Esophagus squamous epithelium (tissue), 5 donors: ENCODE results near the gene GET3. TPM values are rescaled to one million over a fixed set of nuclear protein-coding genes. Genes with fewer than 3 reads are reported as not detected.

Experiments
- DNase-seq: peaks from one replicate; lab custom pipeline; 2025; lab: John Stamatoyannopoulos, UW
- H3K27ac ChIP-seq, 4 donors: fragments of 200-600 bp; sonication (generic); one replicate each; pipeline ENCODE4 v1.5.1; 2016 to 2019; ENCODE audit warnings: mild to moderate bottlenecking in 1 of 4
- H3K27me3 ChIP-seq, 4 donors: fragments of 200-600 bp; sonication (generic); 1 replicate in 3 of 4; 2 replicates in 1 of 4; pipeline versions ENCODE4 v1.5.1 to v1.6.0; 2017 to 2021; ENCODE audit warnings: antibody characterized with exemption in 1 of 4
- H3K36me3 ChIP-seq, 3 donors: fragments of 200-600 bp; sonication (generic); one replicate each; pipeline ENCODE4 v1.5.1; 2016 to 2019
- H3K4me1 ChIP-seq, 3 donors: fragments of 200-600 bp; sonication (generic); one replicate each; pipeline ENCODE4 v1.5.1; 2017 to 2019
- H3K4me3 ChIP-seq, 4 donors: fragments of 200-600 bp; sonication (generic); 1 replicate in 3 of 4; 2 replicates in 1 of 4; pipeline ENCODE4 v1.5.1; 2016 to 2019; ENCODE audit warnings: mild to moderate bottlenecking in 2 of 4, moderate library complexity in 1 of 4
- H3K9me3 ChIP-seq, 3 donors: fragments of 200-600 bp; sonication (generic); one replicate each; pipeline ENCODE4 v1.5.1; 2016 to 2019
- POLR2A ChIP-seq, 4 donors: fragments of 450-650 bp; IDR thresholded peaks; one replicate each; pipeline ENCODE4 v1.6.1; 2017; ENCODE audit warnings: antibody characterized with exemption in 4 of 4, mild to moderate bottlenecking in 4 of 4, moderate library complexity in 3 of 4
- WGBS, 2 donors: methylation state at CpG; one replicate each; pipeline ENCODE4 v1.1.5; 2018; 5-methylcytosine and 5-hydroxymethylcytosine counted together
- intact Hi-C: fragments of 100-400 bp; cut with DNase I; formaldehyde crosslinking; loops from one replicate; pipeline ENCODE4 v1.15.0; 2022
- total RNA-seq, 4 donors: library from RNA; depleted of rRNA; stranded (reverse); fragments of >200 nt; gene quantifications; one replicate each; pipeline ENCODE4 v1.1.0, GENCODE V29; 2016
- TF ChIP-seq, protein P1 (sequence below), 6 experiments: fragments of 450-650 bp in 4 of 6; fragments of 200-600 bp in 2 of 6; sonication (generic) in 2 of 6; IDR thresholded peaks; one replicate each; pipeline ENCODE4 v1.5.1; 2016 to 2019; ENCODE audit warnings: antibody characterized with exemption in 6 of 6, mild to moderate bottlenecking in 4 of 6, moderate library complexity in 4 of 6
- donor health status: DM: yes; HTN: yes; CAD: no.

GET3 gene
- total RNA-seq, 4 donors from 2014 or later, result 36.8 to 69.9 (median 51.2) TPM

DNA sequence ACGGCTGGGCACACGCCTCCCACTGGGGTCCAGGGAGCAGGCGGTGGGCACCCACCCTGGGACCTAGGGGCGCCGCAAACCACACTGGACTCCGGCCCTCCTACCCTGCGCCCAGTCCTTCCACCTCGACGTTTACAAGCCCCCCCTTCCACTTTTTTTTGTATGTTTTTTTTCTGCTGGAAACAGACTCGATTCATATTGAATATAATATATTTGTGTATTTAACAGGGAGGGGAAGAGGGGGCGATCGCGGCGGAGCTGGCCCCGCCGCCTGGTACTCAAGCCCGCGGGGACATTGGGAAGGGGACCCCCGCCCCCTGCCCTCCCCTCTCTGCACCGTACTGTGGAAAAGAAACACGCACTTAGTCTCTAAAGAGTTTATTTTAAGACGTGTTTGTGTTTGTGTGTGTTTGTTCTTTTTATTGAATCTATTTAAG is 55.6 kb downstream of the GET3 start:
- peaks cover 35 to 68% (median 51%) of the 10 kb centered on the region in 3 donors for H3K4me1 ChIP-seq
- H3K27me3 ChIP-seq, result no peaks in the 10 kb centered on the region
- intact Hi-C loops, result no loop called here
- TF ChIP-seq, protein P1, sequence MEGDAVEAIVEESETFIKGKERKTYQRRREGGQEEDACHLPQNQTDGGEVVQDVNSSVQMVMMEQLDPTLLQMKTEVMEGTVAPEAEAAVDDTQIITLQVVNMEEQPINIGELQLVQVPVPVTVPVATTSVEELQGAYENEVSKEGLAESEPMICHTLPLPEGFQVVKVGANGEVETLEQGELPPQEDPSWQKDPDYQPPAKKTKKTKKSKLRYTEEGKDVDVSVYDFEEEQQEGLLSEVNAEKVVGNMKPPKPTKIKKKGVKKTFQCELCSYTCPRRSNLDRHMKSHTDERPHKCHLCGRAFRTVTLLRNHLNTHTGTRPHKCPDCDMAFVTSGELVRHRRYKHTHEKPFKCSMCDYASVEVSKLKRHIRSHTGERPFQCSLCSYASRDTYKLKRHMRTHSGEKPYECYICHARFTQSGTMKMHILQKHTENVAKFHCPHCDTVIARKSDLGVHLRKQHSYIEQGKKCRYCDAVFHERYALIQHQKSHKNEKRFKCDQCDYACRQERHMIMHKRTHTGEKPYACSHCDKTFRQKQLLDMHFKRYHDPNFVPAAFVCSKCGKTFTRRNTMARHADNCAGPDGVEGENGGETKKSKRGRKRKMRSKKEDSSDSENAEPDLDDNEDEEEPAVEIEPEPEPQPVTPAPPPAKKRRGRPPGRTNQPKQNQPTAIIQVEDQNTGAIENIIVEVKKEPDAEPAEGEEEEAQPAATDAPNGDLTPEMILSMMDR (IDR thresholded peaks at IDR 0.05), result peak in 1 of 6 experiments; percentile 1
- peak in 2 of 4 donors; percentile 5 to 42 for TF ChIP-seq POLR2A (IDR thresholded peaks at IDR 0.05)
- H3K9me3 ChIP-seq, result no peaks in the 10 kb centered on the region
- no peak for DNase-seq
- peaks cover 0 to 13% (median 11%) of the 10 kb centered on the region in 3 donors for H3K36me3 ChIP-seq
- H3K4me3 ChIP-seq, result peak overlapping the region; percentile 79 to 89 (median 88)
- WGBS, 2 donors, result 0% methylated on average over 15 to 18 of the region's 22 CpGs
- peak overlapping the region; percentile 99 for H3K27ac ChIP-seq

DNA sequence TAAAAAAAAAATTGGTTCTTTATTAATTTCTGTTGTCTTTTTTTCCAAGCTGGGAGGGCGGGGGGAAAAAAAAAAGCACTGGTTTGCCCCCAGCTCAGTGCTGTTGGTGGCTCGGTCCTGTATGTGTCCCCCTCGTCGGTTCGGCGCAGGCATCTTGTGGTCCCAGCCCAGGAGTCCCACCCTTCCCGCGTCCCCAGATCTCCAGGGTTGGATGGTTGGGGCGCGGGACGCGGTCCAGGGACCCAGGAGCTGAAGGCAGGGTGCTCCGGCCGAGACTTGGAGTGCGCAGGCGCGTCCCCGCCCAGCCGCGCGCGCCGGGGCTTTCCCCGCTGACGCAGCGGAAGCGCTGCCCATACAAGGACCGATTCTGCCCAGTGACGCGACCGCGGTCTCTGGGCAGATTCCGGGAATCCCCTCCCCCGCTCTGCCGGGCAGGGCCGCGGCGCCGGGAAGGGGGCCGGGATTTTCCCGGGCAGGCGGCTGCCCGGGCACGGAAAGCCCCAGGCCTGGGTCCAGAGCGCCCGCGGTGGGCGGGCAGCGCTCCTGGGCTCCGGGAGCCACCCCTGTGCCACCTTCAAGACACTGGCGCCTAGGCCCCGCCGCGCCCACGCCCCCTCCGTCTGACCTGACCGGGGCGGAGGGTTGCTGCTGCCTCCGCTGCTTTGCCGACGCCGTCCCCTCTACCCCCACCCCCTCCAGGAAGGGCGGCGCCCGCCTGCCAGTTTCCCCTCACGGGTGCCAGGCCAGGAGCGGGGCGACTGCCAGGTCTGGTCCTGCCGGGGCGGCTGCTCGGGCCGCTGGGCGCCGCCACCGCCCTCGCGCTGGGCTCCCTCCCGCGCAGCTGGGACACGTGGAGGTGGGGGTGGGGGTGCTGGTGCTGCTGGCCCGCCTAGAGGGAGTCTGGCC is 56.2 kb downstream of the GET3 start:
- 0% methylated on average over 1 to 9 of the region's 81 CpGs for WGBS, 2 donors
- Histone ChIP-seq H3K27me3 (no peaks in the 10 kb centered on the region), H3K4me1 (peaks cover 28 to 61% (median 44%) of the 10 kb centered on the region in 3 donors), H3K4me3 (peak overlapping the region; percentile 79 to 89 (median 88)), H3K36me3 (peaks cover 0 to 20% (median 11%) of the 10 kb centered on the region in 3 donors), H3K9me3 (no peaks in the 10 kb centered on the region), H3K27ac (peak overlapping the region; percentile 99)
- intact Hi-C loops, result no loop called here
- TF ChIP-seq, protein P1 (IDR thresholded peaks at IDR 0.05), result peak in 3 of 6 experiments; percentile 14 to 17 (median 15)
- peak in 3 of 4 donors; percentile 50 to 93 (median 77) for TF ChIP-seq POLR2A (IDR thresholded peaks at IDR 0.05)
- peak; percentile 66 for DNase-seq

DNA sequence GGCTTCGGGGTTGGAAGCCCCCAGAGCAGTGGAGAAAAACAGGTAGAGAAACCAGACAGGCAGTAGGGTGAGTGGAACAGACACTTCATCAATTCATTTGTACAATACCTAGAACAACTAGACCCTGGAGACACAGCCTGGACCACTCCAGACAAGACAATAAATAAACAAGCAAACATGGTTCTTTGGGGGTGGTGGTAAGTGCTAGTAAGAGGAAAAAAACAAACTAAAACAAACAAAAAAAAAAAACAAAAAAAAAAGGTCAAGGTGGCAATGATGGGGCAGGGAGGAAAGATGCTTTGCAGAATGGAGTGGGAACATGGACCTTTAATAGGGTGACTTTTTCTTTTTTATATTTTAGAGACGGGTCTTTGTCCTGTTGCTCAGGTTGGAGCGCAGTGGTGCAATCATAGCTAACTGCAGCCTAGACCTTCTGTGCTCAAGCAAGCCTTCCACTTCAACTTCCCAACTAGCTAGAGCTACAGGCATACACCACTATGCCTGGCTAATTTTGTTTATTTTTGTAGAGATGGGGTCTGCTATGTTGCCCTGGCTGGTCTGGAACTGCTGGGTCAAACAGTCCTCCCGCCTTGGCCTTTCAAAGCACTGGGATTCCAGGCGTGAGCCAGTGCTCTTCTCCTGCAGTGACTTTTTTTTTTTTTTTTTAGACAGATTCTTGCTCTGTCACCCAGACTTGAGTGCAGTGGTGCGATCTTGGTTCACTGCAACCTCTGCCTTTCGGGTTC is 57.1 kb downstream of the GET3 start:
- Histone ChIP-seq H3K27me3 (no peaks in the 10 kb centered on the region), H3K4me1 (peaks cover 20 to 53% (median 36%) of the 10 kb centered on the region in 3 donors), H3K9me3 (no peaks in the 10 kb centered on the region), H3K27ac (peak overlapping the region; percentile 99), H3K36me3 (peaks cover 0 to 28% (median 11%) of the 10 kb centered on the region in 3 donors), H3K4me3 (peak overlapping the region; percentile 79 to 89 (median 88))
- intact Hi-C loops, result no loop called here
- TF ChIP-seq POLR2A (IDR thresholded peaks at IDR 0.05), result no peak
- TF ChIP-seq, protein P1 (IDR thresholded peaks at IDR 0.05), result peak in 1 of 6 experiments; percentile 0
- 51 to 57% methylated on average over 6 to 7 of the region's 7 CpGs for WGBS, 2 donors
- DNase-seq, result no peak

DNA sequence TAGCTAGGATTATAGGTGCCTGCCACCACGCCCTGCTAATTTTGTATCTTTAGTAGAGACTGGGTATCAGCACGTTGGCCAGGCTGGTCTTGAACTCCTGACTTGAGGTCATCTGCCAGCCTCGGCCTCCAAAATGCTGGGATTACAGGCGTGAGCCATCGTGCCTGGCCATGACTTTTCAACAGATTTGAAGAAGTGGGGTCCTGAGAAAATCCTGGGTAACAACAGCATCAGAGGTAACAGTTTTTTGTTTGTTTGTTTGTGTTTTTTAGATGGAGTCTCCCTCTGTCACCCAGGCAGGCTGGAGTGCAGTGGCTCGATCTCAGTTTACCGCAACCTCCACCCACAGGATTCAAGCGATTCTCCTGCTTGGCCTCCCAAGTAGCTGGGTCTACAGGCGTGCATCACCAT is 57.7 kb downstream of the GET3 start:
- no peak for TF ChIP-seq POLR2A (IDR thresholded peaks at IDR 0.05)
- TF ChIP-seq, protein P1 (IDR thresholded peaks at IDR 0.05), result no peak
- Histone ChIP-seq H3K27me3 (no peaks in the 10 kb centered on the region), H3K4me1 (peaks cover 22 to 52% (median 36%) of the 10 kb centered on the region in 3 donors), H3K9me3 (no peaks in the 10 kb centered on the region), H3K27ac (peak overlapping the region; percentile 47 to 99 (median 99)), H3K4me3 (peak overlapping the region in 1 of 4 donors; percentile 89), H3K36me3 (peaks cover 0 to 34% (median 11%) of the 10 kb centered on the region in 3 donors)
- intact Hi-C loops, result no loop called here
- no peak for DNase-seq
- 79 to 82% methylated on average over 8 to 9 of the region's 9 CpGs for WGBS, 2 donors
